HG03378 (cell line): ENCODE results near the gene IQCH.
A peak's percentile ranks its signal among the peaks of the same experiment; 100 is the strongest.

Experiments
- ATAC-seq: cut with Tn5 transposase; IDR thresholded peaks from one replicate; pipeline ENCODE4 v1.9.1; 2021; ENCODE audit warnings: mild to moderate bottlenecking, moderate library complexity; ENCODE audit not compliant: unreplicated experiment

The IQCH gene

GRCh38 chr15:67254238-67255175, at the start of gene IQCH, which contains the start of gene AAGAB:
IQCH (plus strand) TSS chr15:67254786; CDS start chr15:67254897, 111 bp downstream.
AAGAB (minus strand) TSS chr15:67254661; CDS start chr15:67254631, 30 bp downstream.
- ATAC-seq, result peak; percentile 82

DNA sequence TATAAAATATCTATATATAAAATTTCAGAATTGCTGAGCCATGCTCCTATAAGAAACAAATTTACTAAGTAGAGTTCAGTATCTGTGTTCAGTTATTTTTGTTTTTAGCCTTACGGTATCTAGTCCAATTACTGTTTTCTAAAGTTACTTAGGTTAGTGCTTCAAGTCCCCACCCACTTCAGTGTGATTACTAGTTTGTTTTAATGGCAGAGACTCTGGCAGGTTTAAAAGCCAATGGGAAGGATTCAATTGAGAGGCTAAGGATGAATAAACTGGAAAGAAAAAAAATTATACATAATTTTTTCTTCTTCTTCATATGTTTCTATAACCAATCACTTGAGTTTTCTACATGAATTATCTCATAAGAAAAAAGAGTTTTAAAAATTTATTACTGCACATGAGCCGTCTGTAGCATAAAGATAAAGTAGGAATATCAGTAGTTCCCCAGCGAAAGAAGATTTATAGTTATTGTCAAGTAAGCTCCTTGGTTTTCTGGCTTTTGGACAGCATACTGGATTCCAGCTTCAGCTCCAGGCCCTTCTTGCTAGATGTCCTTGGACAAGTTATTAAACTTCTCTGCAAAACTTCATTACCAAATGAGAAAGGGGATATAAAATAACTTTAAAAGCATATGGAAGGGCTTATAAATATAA, 46.9 kb upstream of the IQCH start:
- ATAC-seq, result no peak

GRCh38 chr15:67208396-67208795, 46.2 kb upstream of the IQCH start:
- ATAC-seq, result no peak

- no peak for ATAC-seq
Measured at GRCh38 chr15:67210555-67211168, 43.9 kb upstream of the IQCH start.

DNA sequence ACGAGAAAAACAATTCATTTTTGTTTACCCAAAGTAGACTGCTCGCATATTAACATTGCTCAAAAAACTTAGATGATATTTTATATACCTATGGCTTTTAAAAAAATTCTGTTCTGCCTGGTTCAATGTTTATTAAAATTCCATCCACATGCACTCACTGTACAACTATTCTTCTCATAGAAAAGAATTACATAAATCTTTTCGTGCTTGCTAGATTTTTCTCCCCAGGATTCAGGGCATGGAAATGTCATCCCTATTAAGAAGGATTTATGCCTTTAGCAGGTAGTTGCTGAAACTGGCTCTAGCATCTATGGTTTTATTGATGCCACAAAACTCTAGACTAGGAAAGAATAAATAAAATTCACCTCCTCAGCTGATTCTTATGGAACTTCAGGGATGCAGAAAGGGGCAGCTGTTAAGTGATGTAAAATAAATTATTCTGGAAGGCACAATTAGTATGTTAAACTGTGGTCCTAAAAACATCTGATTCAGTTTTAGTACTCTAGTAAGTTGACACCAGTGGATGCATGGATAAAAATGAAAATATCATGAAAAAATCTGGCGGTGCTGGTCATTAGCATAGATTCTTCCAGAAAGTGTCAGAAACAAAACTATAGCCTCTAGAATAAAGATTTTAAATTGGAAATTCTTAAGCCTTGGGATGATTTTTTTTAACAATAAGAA, 41.8 kb upstream of the IQCH start:
- ATAC-seq, result no peak

DNA sequence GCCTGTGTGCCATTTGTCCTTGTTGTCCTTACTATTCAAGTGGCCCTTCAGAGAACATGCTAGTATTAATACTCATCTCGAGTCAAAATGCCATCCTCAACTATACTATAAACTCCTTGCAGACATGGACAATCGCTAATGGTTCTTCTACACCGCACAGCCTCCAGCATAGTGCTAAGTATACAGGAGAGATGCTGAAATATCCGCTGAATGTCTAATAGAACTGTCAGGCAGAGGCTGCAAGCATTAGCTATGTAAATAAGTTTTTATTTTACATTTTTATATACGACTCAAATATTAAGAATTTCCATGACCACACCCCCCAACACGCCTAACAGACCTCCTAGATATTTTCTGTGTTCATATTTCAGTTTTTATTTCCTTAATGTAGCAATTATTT, 39.5 kb upstream of the IQCH start:
- no peak for ATAC-seq

GRCh38 chr15:67216859-67217258, 37.7 kb upstream of the IQCH start:
- ATAC-seq, result no peak

DNA sequence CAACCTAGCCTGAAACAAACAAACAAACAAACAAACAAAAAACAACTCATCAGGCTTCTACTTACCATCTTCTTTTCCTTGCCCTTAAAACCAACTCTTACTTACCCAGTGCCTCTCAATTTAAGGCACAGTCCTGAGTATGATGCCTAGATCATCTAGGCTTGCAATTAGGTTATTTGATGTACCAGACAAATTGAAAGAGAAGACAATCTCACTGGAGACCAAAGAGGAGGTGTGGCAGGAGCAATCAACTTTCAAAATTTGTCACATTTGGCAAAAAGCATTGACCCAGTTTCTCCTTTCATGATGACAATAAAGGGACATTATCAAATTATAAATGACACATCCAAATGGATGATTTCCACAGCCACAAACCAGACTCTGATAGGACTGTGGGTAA, 36.2 kb upstream of the IQCH start:
- no peak for ATAC-seq

- ATAC-seq, result no peak
Measured at GRCh38 chr15:67219288-67219687, 35.3 kb upstream of the IQCH start.

GRCh38 chr15:67224889-67225288, 29.7 kb upstream of the IQCH start:
- ATAC-seq, result no peak

DNA sequence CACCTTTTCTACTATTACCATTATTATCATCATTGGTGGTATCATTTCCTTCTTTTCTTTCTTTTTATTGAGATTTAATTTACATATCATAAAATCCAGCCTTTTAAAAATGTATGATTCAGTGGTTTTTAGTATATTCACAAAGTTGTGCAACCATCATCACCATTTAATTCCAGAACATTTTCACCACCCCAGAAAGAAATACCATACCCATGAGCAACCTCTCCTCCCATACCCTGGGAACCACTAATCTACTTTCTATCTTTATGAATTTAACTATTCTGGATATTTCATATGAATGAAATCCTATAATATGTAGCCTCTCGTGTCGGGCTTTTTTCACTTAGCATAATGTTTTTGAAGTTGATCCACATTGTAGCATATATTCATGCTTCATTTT, 29.2 kb upstream of the IQCH start:
- ATAC-seq, result no peak

- ATAC-seq, result no peak
Measured at GRCh38 chr15:67227431-67227830, 27.2 kb upstream of the IQCH start.

GRCh38 chr15:67227846-67228245, 26.7 kb upstream of the IQCH start:
- ATAC-seq, result no peak

DNA sequence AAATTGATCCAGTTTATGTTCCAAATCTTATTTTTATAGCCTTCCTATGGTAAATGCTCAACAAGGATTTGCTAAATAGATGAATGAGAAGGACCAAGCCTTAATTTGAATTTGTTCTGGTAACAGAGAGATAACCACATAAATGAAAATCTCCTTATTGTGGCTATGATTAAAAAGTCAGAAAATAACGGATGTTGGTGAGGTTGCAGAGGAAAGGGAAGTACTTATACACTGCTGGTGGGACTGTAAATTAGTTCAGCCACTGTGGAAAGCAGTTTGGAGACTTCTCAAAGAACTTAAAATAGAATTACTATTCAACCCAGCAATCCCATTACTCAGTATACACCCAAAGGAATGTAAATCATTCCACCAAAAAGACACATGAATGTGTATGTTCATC, 26.3 kb upstream of the IQCH start:
- ATAC-seq, result no peak

DNA sequence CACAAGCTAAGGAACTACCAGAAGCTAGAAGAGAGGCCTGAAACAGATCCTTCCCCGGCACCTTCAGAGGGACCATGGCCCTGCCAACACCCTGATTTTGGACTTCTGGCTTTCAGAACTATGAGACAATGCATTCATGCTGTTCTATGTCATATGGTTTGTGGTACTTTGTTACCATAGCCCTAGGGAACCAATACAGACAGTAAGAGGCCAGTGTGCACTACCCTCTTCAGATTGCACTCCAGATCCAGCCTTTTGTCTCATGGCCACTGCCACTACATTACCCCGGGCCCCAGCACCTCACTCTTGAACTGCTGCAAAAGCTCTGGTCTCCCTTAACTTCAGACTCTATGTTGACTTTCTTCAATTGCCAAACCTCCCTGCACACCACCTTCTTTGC, 24.1 kb upstream of the IQCH start:
- ATAC-seq, result no peak

- no peak for ATAC-seq
Measured at GRCh38 chr15:67232591-67232990, 22.0 kb upstream of the IQCH start.

DNA sequence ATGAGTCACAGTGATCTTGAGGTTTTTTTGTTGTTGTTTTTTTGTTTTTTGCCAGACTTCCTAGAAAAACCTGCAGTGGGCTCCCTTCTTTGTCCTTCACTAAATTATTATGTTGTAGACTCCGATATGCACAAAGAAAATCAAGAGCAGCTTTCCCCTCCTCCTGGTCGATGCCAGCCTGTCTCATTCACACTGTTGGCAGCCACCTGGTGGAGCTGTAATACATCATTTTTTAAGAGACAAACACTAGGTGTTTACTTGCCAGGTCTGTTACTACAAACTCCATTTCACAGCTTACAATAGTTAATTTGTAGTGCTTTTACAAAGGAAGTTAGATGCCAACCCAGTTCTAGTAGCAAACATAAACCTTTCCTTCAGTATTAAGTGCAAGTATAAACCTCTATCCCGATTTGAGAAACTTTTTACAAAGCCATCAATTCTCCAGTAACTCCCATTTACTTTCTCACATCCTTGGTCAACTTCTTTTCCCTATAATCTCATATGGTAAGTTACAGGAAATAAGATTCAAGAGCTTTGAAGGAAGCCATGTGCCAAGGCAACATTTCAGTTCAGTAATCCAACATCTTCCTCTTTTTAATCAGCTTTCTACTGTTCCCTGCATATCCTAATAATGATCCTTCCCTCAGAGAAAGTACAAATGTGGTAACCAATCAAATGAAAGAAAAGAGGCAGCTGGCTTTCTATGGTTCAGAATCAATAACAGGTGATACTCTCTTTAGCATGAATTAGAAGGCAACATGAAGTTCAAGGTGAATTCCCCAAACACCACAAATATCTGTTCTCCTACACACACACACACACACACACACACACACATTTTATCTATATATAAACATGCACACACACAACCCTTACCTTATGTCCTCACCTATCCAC, 14.1 kb upstream of the IQCH start:
- ATAC-seq, result no peak

DNA sequence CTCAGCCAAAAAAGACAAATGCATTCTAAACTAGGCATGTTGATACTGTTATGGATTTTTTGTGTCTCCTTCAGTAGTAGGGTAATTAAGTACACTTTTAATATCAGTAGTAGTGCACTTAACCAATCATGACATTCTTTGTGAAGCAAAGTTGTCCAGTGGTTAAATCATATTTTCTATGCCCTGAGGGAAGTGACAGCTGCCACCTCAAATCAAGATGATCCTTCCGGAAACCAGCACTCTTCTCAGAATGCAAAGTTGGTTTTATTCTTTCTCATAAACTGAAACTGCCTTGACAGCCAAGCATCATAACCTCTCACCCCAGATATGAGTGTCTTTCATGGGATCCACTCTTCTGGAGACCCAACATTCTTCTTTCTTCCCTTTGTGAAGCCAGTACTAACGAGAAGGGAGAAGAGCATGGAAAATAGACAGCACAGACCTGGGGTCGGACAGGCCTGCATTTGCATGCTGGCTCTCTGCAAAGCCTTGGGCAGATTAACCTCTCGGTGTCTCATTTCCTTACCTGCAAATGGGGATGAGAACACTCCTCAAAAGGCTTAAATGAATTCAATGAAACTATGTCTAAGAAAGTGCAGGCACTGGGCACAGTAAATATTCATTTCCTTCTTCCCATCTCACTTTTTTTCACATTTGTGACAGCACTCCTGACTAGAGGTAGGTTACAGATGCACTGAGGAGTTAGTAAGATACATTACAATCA, 13.3 kb upstream of the IQCH start:
- ATAC-seq, result peak; percentile 75

DNA sequence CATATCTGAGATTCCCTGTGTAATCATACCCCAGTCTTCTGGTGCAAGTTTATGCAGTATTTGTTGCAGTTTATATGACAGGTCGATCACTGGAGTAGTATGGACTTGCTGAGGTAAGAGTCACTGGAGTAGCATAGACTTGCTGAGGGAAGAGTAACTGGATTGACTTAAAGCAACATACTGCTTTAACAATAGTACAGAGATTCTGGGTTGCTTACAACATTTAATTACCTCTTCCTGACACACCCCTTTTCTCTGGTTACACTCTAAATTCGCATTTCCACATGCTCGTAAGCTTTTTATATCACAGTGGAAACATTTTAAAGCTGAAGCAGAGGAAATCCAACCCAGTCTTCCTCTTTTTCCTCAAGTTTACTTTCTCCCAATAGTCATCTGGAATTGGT, 11.9 kb upstream of the IQCH start:
- no peak for ATAC-seq
